SIG-M5 treated with dmso at 0.1 percent for 504 hours (cell line): ENCODE data around the gene RCN1.
"Not testable (repeated sequence)": the region's sequence is repeated elsewhere in the genome, so short reads cannot be mapped to it uniquely, and the experiment has no call there.

ENCODE experiments used
- DNase-seq: peaks from one replicate; lab custom pipeline; 2025; ENCODE audit not compliant: unreplicated experiment; lab: John Stamatoyannopoulos, UW

RCN1 gene

DNA sequence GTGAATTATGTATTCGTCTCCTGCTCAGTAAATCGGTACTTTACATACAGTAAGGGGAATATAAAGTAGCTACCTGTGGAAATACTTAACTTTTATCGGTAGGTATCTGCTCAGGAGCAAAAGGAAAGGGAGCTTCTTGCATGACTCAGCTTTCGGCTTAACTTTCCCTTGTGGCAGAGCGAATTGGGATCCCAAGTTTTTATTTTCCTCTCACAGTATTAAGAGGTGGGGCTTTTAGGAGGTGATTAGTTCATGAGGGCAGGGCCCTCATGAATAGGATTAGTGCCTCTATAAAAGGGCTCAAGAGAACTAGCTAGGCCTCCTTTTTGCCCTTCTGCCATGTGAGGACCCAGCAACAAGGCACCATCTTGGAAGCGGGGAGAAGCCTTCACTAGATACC is 18.7 kb downstream of the RCN1 start:
- DNase-seq = no peak

DNA sequence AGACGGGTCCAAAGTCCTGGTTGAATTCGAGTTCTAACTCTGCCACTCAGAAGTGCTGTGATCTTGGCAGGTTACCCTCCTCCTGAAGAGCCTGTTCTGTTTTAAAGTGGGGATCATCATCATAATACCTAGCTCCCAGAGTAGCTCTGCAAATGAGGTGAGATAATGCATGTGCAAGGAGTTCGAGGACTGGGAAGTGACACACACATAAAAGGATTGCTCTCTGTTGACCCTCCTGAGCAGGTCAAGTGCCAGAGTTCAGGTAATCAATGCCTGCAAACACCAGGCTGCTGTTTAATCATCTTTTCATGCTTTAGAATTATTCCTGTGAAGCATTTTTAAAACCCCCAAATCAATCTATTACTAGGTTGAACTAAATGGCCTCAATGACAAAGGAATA is 19.9 kb downstream of the RCN1 start:
- DNase-seq = no peak

DNA sequence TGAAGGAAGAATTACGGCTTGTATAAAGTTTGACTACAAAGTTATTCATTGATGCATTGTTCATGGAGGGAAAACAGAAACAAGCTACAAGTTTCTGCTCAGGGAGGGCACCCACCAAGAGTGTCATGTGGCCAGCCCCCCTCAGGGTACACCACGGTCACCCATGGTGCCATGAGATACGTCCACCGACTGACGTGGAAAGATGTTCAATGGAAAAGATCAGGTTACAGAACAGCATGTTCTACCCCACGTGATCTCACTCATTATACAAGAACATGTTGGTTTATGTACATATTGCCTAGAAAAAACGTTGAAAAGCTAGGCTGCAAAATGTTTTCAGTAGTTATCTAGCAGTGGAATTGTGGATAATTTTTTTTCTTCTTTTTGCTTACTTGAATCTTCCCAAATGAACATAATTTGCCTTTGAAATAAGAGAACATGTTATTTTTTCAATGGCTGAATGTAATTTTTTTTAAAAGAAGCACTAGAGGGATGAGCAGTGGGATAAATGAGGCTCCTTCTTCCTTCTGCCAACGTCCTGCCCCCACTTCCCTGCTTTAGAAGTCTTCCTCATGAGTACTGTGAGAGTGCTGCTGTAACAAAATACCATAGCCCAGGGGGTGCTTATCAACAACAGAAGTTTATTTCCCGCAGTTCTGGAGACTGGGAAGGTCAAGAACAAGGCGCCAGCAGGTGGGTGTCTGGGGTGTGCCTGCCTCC is 22.5 kb downstream of the RCN1 start:
- no peak for DNase-seq

DNA sequence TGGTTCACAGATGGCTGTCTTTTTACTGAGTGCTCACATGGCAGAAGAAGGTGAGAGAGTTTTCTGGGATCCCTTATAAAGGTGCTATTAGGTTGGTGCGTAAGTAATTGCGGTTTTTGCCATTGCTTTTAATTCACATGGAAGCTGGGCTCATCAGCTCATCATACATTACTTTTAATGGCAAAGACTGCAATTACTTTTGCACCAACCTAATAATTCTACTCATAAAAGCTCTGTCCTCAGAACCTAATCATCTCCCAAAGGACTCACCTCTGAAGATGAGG is 23.0 kb downstream of the RCN1 start:
- no peak for DNase-seq

DNA sequence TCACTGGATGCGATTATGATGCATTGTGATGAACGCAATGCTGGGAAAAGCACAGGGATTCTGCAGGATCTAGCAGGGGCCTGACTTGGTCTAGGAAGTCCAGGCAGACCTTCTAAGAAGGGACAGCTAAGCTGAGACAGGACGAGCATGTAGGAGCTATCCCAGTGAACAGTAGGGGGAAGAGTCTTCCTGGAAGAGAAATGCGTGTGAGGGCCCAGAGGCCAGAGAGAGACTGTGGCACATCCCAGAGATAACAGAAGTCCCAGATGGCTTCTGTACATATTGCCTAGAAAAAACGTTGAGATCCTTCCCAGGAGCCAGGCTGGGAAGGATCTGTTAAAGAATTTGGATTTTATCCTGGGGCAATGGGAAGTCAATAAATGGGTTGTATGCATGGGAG is 24.6 kb downstream of the RCN1 start:
- DNase-seq = no peak

DNA sequence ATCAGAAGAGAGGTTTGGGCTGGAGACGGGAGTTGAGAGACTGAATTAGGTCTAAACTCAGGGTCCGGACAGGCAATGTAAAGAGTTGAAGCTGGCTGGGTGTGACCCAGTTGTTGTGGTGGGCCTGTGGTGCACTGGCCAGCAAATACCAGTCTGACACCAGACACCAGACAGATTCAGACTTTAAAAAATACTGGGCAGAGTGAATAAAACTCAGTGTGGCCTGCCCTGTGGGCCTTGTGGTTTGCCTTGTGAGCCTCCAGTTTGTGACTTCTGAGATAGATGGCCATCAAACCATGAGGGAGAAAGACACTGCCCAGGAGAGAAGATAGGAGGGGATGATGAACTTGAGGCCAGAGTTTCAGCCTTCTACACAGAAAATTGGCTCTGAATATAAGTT is 25.8 kb downstream of the RCN1 start:
- no peak for DNase-seq

DNA sequence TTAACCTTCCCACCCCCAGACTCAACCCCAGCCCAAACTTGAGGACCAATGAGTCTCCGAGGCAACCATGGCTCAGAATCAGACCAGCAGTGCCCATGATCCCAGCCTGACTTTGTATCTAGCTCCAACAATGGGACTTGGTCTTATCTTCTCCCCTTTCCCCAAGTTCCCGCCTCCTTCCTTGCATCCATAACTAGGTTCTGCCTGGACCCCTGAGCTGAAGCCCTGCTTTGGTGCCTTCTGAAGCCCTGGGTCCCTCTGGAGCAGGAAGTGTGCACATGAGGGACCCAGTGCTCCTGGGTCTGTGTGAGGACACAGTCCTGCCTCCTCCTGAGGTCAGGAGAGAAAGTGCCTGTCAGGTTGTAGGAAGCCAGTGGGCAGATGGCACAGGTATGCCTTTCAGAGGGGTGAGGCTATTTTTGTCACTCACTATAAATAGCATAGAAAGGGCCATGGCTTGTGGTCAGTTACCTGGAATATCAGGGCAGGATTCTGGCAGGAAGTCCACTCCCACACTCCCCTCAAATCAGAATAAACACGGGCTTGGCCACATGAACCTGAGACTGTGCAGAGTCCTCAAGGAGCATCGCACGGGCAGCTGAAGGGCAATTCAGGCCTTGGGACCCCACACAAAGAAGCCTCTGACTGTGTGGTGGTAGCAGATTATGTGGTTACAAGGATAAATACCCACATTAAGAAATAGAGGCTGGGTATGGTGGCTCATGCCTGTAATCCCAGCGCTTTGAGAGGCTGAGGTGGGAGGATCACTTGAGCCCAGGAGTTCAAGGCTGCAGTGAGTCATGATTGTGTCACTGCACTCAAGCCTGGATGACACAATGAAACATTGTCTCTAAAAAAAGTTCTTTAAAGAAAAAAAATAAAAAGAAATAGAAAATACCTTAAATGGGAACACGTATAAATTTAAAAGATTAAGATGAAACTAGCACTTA is 27.4 kb downstream of the RCN1 start:
- DNase-seq = no peak

DNA sequence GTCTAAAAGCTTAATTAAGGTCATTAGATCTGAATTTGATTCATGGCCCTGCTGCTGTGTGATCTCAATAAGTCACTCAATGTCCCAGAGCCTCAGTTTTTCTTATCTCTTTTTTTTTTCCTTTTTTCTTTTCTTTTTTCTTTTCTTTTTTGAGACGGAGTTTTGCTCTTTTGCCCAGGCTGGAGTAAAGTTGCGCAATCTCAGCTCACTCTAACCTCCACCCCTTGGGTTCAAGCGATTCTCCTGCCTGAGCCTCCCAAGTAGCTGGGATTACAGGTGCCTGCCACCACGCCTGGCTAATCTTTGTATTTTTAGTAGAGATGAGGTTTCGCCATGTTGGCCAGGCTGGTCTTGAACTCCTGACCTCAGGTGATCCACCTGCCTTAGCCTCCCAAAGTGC is 28.3 kb downstream of the RCN1 start:
- not testable (repeated sequence) for DNase-seq

DNA sequence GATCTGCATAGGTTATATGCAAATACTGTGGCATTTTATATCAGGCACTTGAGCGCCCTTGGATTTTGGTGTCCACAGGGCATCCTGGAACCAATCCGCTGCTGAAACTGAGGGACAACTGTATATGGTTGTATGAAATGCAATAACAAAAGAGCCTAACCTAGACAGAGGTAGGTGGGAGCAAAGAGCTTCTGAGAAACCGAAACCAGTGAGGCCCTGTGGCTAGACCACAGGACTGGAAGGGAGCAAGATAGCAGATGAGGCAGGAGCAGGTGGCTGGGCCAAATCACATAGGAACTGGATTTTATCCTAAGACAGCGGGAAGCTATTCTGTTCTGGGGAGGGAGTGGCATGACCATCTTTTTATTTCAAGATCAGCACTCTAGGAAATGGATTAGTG is 30.1 kb downstream of the RCN1 start:
- no peak for DNase-seq

DNA sequence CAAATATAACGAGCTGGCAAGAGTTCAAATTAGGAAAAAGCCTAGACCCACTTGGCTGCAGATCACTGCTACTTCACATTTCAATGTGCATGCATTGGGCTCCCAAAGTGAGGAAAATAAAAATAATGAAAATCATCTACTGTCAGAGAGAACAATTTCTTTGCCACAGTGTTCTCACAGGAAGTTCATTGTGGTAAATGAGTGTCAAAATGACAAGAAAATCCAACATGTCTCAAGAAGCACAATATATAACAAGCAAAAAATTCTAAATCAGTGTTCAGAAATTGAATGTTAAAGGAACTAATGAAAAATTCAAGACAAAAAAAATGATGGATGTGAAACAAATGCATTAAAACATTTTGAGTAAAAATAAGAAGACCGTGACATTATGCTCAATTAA is 31.3 kb downstream of the RCN1 start:
- no peak for DNase-seq

DNA sequence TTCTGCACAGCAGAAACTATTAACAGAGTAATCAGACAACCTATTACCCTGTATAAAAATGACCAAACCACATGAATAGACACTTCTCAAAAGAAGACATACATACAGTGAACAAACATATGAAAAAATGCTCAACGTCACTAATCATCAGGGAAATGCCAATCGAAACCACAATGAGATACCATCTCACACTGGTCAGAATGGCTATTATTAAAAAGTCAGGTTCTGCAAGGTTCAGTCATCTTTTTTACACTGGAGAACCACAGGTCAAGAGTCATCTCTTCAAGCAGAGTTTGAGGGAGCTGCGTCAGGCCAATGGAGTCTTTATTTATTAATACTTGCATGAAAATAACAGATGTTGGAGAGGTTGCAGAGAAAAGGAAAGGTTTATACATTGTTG is 40.4 kb downstream of the RCN1 start:
- no peak for DNase-seq

DNA sequence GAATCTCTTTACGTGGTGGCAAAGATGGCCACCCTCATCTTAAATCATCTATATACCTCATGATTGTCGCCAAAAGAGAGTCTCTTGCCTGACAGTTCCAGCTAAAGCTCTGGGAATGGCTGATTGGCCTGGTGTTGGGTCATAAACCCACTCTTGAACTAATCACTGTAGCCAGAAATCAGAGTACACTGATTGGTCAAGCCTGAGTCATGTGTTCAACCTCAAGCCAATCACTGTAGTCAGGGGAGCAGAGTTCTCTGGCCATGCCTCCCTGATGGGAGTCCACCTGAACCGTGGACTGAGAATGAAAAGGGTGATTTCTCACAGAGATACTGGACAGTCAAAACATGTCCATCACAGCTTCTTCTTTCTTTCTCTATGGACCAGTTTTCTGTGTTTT is 45.8 kb downstream of the RCN1 start:
- no peak for DNase-seq

DNA sequence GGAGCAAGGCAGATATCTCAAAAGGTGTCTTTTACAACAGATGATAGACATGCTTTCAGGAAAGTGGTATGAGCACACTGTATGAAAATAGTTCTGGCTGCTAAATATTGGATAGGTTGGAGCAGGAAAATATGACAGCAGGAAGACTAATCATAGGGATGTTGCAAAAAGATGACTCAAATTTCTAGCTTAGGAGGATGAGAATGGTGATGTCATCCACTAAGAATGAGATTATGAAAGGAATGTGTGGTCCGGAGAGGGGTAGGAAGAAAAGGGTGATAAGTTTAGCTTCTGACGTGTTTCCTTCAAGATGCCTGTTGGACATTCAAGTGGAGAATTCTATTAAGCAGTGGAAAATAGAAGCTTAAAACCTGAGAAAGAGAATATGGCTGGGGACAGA is 46.4 kb downstream of the RCN1 start:
- no peak for DNase-seq

DNA sequence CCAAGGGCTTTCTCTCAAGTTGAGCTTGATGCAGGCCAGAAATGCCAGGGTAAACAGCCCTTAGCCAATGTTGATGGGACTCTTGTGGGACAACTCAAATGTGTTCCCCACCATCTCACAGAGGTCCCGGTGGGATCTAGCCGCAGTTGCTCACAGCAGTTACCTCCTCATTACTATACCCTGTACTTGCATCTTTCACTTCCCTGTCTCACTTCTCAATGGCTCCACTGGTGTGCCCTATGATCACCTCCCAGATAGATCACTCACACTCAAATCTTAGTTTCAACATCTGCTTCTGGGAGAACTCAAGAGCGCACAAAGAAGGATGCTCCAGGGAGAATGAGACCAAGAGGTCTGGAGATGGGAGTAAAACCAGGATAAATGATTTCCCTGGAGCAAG is 47.0 kb downstream of the RCN1 start:
- DNase-seq = no peak

DNA sequence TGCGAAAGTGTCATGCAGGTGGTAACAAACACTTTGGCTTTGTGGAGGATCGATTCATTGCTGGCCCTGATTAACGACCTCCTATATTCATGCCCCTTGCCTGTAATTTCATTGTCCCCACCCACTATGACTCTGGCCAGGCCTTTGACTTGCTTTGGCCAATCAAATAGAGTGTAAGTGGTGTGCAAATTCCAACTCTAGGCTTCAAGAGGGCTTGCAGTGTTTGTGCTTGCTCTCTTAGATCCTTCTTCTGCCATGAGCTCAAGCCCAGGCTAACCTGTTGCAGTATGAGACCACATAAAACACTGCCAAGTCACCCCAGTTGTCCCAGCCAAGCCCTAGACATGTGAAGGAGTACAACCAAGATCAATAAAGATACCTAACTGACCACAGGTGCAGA is 48.0 kb downstream of the RCN1 start:
- no peak for DNase-seq

DNA sequence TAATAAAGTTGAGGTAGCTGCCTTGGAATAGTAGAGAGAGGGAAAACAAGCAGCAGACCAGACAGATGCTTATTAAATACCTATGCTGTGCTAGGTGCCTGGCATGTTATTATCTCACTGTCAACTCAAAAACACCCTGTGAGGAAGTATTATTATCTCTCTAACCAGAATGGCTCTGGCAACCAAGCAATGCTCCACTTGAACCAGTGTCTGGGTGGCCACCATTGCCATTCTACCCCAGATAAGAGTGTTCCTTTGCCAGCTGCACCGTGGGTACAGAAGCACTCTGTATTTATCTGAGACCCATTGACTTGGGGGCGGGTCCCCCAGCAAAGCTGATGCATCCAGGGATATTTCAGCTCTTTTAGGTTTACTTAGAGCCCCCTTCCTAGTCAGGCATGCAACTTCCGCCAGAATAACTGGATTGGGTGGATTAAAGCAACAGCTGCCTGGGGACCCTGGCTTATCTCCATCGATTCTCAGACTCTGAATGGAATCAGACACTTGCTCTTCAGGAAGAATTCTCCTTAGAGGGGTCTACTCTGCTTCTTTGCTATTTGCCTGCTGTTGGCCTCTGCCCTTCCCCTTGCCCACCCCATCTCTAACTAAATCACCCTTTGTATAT is 49.1 kb downstream of the RCN1 start:
- no peak for DNase-seq

DNA sequence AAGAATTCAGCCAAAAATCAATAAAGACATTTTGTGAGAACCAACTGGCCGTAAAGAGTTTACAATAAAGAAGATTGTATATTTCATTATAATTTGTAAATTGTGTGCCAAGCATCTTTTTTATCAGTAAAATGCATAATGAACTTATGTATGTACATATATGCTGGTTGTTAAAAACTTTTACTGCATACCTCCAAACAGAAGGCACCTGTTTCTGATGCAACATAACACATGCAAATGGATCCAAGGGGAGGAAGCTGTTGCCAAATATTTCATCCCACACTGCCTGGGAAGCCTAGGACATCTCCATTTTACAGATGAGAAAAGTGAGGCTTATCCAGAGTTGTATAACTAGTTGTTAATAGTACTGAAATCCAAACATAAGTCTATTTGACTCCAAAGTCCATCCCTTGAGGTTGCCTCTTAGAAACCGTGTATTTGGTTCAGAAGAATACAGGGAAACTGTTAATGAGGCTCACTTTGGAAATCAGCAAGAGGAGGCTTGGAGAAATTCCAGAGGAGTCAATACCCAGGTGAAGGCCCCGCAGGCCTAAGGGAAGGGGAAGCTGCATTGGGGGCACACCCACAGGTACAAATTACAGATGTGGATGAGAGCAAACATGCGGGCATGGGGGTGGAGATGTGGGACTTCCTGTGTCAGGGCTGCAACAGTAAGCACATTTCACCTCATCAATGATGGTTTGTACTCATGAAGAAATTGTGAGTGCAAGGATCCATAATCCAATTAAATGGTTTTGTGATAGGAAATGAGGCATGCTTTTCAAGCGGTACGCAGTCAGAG is 51.1 kb downstream of the RCN1 start:
- no peak for DNase-seq

DNA sequence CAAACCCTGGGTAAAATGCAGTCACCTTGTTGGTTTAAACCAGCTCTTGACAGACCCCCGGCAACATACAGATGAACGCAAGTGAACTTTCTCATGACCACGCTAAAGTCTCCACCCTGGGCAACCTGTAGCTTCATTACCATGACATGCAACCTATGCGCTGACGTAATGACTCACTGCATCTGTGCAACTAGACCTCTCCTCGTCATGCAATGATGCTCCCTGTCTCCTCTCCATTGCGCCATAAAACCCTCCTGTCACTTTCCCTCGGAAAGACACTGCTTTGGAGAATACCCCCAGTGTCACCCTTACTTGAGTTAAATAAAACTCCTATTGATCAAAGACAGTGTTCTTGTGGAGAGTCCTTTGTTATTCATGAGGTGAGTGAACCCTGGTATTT is 52.5 kb downstream of the RCN1 start:
- DNase-seq = no peak

DNA sequence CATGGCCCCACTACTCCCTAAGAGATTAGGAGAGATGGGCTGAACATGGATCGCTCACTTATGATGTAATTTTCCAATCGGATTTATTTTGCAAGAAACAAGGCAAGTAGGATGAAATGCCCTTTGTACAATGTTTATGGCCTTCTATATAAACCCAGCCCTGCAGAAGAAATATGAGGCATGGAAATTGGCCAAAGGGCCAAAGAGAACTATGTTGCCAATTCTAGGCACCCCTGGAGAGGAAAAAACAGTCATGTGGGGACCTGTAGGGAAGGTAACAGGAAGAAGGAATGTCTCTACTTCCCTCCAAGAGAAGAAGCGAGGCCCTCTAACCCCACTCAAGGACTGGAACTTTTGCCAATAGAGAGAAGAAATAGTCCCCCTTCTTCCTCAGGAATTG is 54.4 kb downstream of the RCN1 start:
- DNase-seq = no peak

DNA sequence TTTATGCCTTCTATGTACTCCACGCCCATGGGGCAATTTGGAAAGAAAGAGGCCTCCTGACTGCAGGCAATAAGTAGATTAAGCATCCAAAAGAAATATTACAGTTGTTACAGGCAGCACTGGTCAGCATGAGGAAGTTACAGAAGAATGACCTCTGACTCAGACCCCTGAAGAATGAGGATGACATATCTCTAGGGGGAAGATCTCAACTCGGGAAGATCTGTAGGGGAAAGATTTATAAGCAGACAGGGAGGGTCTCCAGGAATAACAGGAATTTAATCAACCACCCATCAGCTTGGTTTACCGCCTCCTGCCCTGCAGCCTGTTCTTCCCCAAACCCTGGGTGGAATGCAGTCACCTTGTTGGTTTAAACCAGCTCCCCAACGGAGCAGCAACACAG is 58.0 kb downstream of the RCN1 start:
- no peak for DNase-seq

DNA sequence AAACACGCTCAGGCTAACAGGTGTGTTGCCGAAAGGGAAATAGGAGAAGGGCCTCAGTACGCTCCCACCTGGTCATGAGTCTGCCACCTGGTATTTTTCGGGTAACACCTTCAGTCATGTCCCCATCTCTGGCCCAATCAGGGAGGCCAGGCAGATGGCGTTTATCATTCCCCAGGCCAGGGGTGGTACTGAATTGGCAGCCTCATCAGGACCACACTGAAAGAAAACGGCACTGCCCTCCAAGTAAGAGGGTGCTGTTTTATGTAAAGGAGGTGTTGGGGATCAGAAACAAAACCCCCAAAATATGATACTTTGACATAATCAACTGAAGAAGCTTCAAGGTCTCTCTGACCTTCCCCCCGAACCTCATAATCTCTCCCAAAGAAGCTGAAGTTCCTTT is 58.9 kb downstream of the RCN1 start:
- no peak for DNase-seq
